Thyroid gland (tissue), 4 donors: ENCODE measurements around the gene FAM9A.

Experiments used
- CTCF ChIP-seq, 6 experiments: fragments of 200-600 bp in 3 of 6; fragments of 450-650 bp in 3 of 6; sonication (generic) in 3 of 6; IDR thresholded peaks; one replicate each; pipeline ENCODE4 v1.5.1; 2016 to 2019; ENCODE audit warnings: antibody characterized with exemption in 6 of 6, mild to moderate bottlenecking in 2 of 6, inconsistent platforms in 1 of 6, moderate library complexity in 1 of 6
- POLR2A ChIP-seq, 2 donors: fragments of 450-650 bp; IDR thresholded peaks; one replicate each; pipeline ENCODE4 v1.6.1; 2017; ENCODE audit warnings: antibody characterized with exemption in 2 of 2, mild to moderate bottlenecking in 2 of 2, moderate library complexity in 1 of 2

DNA sequence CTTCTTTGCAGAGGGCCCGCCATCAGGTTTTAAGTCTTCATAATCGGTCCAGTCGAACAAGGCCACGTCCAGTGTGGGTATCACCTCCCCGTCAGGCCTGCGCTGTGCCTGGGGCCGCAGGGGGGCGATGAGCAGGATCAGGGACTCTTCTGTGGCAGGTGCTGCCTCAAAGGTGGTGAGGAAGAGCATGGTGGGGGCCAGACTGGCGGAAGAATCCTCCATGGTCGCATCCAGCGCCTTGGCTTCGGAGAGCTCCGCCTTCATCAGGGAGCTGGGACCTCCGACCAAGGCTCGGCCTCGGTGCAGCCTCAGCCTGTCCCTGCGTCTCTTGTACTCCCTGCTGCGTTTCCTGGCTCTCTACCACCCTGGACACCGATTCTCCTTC, 17.5 kb downstream of the FAM9A start:
- TF ChIP-seq CTCF (IDR thresholded peaks at IDR 0.05) (no peak), POLR2A (IDR thresholded peaks at IDR 0.05) (no peak)
